GM13977 (cell line): Measurements from ENCODE around the gene MYO18B.

Source experiments
- DNase-seq: peaks from one replicate; pipeline ENCODE4 v3.0.0; 2012; ENCODE audit warnings: low spot score
- CTCF ChIP-seq: IDR thresholded peaks from 2 replicates; pipeline ENCODE4 v1.5.1; 2012; ENCODE audit warnings: mild to moderate bottlenecking, control low read depth; ENCODE audit not compliant: insufficient read depth; ENCODE audit errors: extremely low read depth, missing control alignments
- in situ Hi-C: fragments of 300-500 bp; cut with MboI; formaldehyde crosslinking; loops from one replicate; pipeline ENCODE4 v1.12.0; 2022; ENCODE audit warnings: low sequenced_read_pairs, low pct_unique_long_range_greater_than_20kb, mixed read lengths, inconsistent platforms; ENCODE audit not compliant: unreplicated experiment

The MYO18B gene

DNA sequence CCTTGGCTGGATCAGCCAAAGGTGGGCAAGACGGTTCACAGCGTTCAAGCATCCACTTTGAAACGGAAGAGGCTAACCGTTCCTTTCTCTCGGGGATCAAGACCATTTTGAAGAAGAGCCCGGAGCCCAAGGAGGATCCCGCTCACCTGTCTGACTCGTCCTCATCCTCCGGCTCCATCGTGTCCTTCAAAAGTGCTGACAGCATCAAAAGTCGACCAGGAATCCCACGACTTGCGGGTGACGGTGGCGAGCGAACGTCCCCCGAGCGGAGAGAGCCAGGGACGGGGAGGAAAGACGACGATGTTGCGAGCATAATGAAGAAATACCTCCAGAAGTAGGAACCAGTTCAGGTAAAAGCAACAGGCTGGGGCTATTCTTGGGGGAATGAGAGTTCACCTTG, 285.4 kb downstream of the MYO18B start:
- DNase-seq: no peak
- in situ Hi-C loops: no loop called here
- TF ChIP-seq CTCF: no peak

DNA sequence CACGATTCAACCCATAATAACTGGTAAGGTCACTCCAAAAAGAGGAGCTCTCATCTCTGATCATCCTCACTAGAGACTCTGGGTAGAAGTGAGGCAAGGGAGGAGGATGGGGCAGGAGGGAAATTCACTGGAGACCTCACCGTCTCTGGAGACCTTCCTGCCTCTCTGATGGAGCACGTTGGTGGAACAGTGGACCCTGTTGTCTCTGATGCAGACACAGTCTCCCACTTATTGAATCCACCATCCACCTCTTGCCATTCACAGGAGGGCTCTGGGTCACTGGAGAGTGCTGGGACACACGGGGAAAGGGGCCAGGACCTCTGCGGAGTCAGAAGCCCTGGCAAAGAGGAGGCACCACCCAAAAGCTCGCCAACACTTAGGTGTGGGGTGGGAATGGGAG, 289.7 kb downstream of the MYO18B start:
- no peak for TF ChIP-seq CTCF
- DNase-seq: no peak
- in situ Hi-C loops: no loop called here

DNA sequence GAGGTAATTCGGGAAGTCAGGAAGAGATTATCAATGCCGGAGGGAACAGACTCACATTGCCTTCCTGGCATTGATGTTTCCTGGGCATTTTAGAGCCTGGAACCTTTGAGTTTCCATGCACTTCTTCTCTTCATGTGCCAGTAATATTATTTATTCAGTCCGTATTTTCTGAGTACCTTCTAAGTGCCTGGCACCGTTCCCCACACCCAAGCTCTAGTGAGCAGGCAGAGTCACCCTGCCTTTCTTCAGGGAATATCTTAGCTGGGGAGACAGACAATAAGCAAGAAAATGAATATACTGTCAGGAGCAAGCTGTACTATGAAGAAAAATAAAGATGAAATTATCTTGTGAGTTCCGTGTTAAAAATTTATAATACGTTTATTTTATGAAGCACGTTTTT, 291.1 kb downstream of the MYO18B start:
- in situ Hi-C loops: no loop called here

DNA sequence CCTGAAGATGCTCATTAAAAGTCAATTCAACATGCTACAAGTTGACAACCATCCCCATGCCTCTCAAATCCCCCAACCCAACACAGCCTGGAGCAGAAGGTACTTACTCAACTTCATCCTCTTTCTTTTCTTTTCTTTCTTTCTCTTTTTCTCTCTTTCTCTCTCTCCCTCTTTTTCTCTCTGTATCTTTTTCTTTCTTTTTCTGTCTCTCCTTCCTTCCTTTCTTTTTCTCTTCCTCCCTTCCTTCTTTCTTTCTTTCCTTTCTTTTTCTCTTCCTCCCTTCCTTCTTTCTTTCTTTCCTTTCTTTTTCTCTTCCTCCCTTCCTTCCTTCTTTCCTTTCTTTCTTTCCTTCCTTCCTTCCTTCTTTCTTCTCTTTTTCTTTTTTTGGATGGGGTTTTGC, 291.6 kb downstream of the MYO18B start:
- in situ Hi-C loops: no loop called here

More for the DNA sequence above, 291.1 kb downstream of the MYO18B start:
- DNase-seq: no peak
- no peak for TF ChIP-seq CTCF

GRCh38 chr22:26035523-26035922, 293.5 kb downstream of the MYO18B start:
- no peak for TF ChIP-seq CTCF
- no peak for DNase-seq
- in situ Hi-C loops: no loop called here

More for the DNA sequence above, 291.6 kb downstream of the MYO18B start:
- no peak for TF ChIP-seq CTCF
- DNase-seq: no peak

DNA sequence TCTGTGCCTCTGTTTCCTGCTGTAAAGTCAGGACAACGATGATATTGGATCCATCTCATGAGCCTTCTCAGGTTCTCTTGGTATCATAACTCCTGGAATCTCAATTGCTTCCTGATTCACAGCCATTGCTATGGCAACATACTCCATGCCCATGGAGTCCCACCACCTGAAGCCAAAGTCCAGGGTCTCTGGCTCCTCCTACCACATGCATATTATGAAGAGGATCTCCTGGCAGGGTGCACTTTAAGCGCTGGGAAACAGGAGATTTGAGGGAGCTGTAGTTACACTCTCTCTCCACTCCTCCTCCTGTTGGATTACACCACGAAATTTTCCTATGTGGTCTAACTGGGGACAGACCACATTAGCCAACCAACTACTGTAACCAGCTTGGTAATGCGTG, 296.4 kb downstream of the MYO18B start:
- no peak for DNase-seq
- TF ChIP-seq CTCF: no peak
- in situ Hi-C loops: no loop called here

DNA sequence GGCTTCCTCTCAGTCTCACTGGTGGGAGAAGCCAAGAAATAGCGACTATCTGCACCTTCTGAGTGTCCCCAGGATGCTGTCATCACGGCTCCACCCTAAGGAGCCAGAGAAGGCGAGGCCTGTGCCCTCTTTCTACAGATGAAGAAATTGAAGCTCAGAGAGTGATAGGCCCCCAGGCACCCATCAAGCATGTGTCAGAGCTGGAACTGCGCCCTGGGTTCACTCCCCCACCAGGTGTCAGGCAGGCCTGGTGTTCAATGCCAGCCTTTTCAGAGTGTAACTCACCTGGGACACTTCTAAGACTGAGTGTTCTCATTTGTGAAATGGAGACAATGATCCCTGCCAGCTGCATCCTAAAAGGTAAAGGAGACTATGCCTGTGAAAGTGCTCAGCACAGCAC, 299.9 kb downstream of the MYO18B start:
- no peak for TF ChIP-seq CTCF
- in situ Hi-C loops: no loop called here

More for the DNA sequence above, 299.9 kb downstream of the MYO18B start:
- DNase-seq: no peak
